Stimulated activated CD8-positive, alpha-beta memory T cell treated with anti-CD3 and anti-CD28 coated beads, Interleukin-12 subunit alpha, Interleukin-12 subunit beta, amount 100 ng/mL, for 4 hours (primary cell): ENCODE results near the gene GRK4.
"Not testable (repeated sequence)": the region's sequence is repeated elsewhere in the genome, so short reads cannot be mapped to it uniquely, and the experiment has no call there.

ENCODE experiments used
- DNase-seq: peaks from one replicate; pipeline ENCODE4 v3.0.0-alpha.2; 2020; ENCODE audit warnings: low read depth

GRK4 gene

GRCh38 chr4:2963175-2963965, at the start of gene GRK4, which contains the start of gene NOP14:
Gene GRK4 (plus strand): TSS chr4:2963571. CDS start chr4:2964071, 500 bp downstream.
Gene NOP14 (minus strand): TSS chr4:2963406. CDS start chr4:2963319, 87 bp downstream.
- peak; percentile 96 for DNase-seq

- DNase-seq, result no peak
Measured at GRCh38 chr4:2914256-2915126, 48.9 kb upstream of the GRK4 start.

- no peak for DNase-seq
Measured at GRCh38 chr4:2915789-2916188, 47.6 kb upstream of the GRK4 start.

- DNase-seq, result not testable (repeated sequence)
Measured at GRCh38 chr4:2916696-2917095, 46.7 kb upstream of the GRK4 start.

- DNase-seq, result not testable (repeated sequence)
Measured at GRCh38 chr4:2918300-2918699, 45.1 kb upstream of the GRK4 start.

- DNase-seq, result not testable (repeated sequence)
Measured at GRCh38 chr4:2918714-2919113, 44.7 kb upstream of the GRK4 start.

GRCh38 chr4:2922453-2923101, 40.8 kb upstream of the GRK4 start:
- not testable (repeated sequence) for DNase-seq

GRCh38 chr4:2923141-2923551, 40.2 kb upstream of the GRK4 start:
- no peak for DNase-seq

GRCh38 chr4:2923668-2924173, 39.6 kb upstream of the GRK4 start:
- no peak for DNase-seq

- DNase-seq, result no peak
Measured at GRCh38 chr4:2924286-2924685, 39.1 kb upstream of the GRK4 start.

- no peak for DNase-seq
Measured at GRCh38 chr4:2924765-2925301, 38.5 kb upstream of the GRK4 start.

GRCh38 chr4:2925496-2925895, 37.9 kb upstream of the GRK4 start:
- no peak for DNase-seq

GRCh38 chr4:2925931-2926860, 37.2 kb upstream of the GRK4 start:
- no peak for DNase-seq

GRCh38 chr4:2927016-2927695, 36.2 kb upstream of the GRK4 start:
- DNase-seq, result no peak

GRCh38 chr4:2927696-2928075, 35.7 kb upstream of the GRK4 start:
- no peak for DNase-seq

GRCh38 chr4:2928242-2929176, 34.9 kb upstream of the GRK4 start:
- no peak for DNase-seq

GRCh38 chr4:2929469-2929868, 33.9 kb upstream of the GRK4 start:
- no peak for DNase-seq

GRCh38 chr4:2930135-2930757, 33.1 kb upstream of the GRK4 start:
- DNase-seq, result no peak
